Measurements from ENCODE around the gene RFTN1. TPM values are rescaled to one million over a fixed set of nuclear protein-coding genes. Genes with fewer than 3 reads are reported as not detected.

Gene RFTN1
- total RNA-seq, 1 experiment from 2014 or later, result 4.5 TPM

- Mint-ChIP-seq H3K9me3 (ENCODE audit: unreplicated experiment) (no peaks in the 10 kb centered on the region), H3K27ac (ENCODE audit: low read depth, unreplicated experiment) (no peak overlapping the region), H3K27me3 (ENCODE audit: insufficient read depth, unreplicated experiment) (no peaks in the 10 kb centered on the region), H3K36me3 (ENCODE audit: insufficient read depth, unreplicated experiment) (no peaks in the 10 kb centered on the region), H3K4me1 (ENCODE audit: insufficient read depth, unreplicated experiment) (peaks cover 9% of the 10 kb centered on the region), H3K4me3 (ENCODE audit: unreplicated experiment) (no peak overlapping the region)
- ChIA-PET CTCF (interaction anchor here (0.6 kb wide), 1 partner anchor 42 kb away, joined by 4 read pairs; no protein-coding TSS in a partner anchor), POLR2A (no interaction called here)
- no peak for DNase-seq (ENCODE audit: unreplicated experiment)
- no TSS peak for BruUV-seq (replicated peaks)
- TF ChIP-seq CTCF (IDR thresholded peaks at IDR 0.05; ENCODE audit: unreplicated experiment), result no peak
- intact Hi-C loops (cut with micrococcal nuclease), result no loop called here
Measured at GRCh38 chr3:16364963-16365362, 148.5 kb downstream of the RFTN1 start.

GRCh38 chr3:16364323-16364722 is 149.2 kb downstream of the RFTN1 start:
- intact Hi-C loops (cut with micrococcal nuclease), result no loop called here
- no peak for TF ChIP-seq CTCF (IDR thresholded peaks at IDR 0.05; ENCODE audit: unreplicated experiment)
- Mint-ChIP-seq H3K36me3 (ENCODE audit: insufficient read depth, unreplicated experiment) (no peaks in the 10 kb centered on the region), H3K4me3 (ENCODE audit: unreplicated experiment) (no peak overlapping the region), H3K27me3 (ENCODE audit: insufficient read depth, unreplicated experiment) (no peaks in the 10 kb centered on the region), H3K27ac (ENCODE audit: low read depth, unreplicated experiment) (no peak overlapping the region), H3K4me1 (ENCODE audit: insufficient read depth, unreplicated experiment) (peaks cover 3% of the 10 kb centered on the region), H3K9me3 (ENCODE audit: unreplicated experiment) (no peaks in the 10 kb centered on the region)
- no TSS peak for BruUV-seq (replicated peaks)
- POLR2A ChIA-PET, result interaction anchor here (0.8 to 1.2 kb wide), 2 partner anchors 19 to 92 kb away, joined by 3 to 4 read pairs; no protein-coding TSS in a partner anchor
- CTCF ChIA-PET, result interaction anchor here (0.6 kb wide), 1 partner anchor 11 kb away, joined by 3 read pairs; no protein-coding TSS in a partner anchor
- DNase-seq (ENCODE audit: unreplicated experiment), result no peak

DNA sequence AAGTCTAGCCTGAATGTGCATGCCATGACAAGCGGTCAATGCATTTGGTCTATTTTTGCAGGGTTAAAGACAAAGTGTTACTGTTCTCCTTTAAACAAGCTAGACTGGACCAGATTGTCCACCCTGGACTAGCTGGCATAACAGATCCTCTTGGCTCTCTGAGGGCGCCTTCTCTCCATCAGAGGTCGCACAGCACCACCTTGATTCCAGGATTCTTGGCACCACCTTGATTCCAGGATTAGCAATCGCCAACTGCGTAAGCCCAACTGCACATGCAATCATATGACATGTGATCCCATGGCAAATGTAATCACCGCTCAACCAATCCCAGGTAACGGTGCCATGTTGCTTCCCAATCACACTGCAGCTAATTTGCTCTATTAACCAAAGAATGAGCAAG is 149.9 kb downstream of the RFTN1 start:
- Mint-ChIP-seq H3K4me3 (ENCODE audit: unreplicated experiment) (no peak overlapping the region), H3K36me3 (ENCODE audit: insufficient read depth, unreplicated experiment) (no peaks in the 10 kb centered on the region), H3K9me3 (ENCODE audit: unreplicated experiment) (no peaks in the 10 kb centered on the region), H3K27ac (ENCODE audit: low read depth, unreplicated experiment) (no peak overlapping the region), H3K27me3 (ENCODE audit: insufficient read depth, unreplicated experiment) (no peaks in the 10 kb centered on the region), H3K4me1 (ENCODE audit: insufficient read depth, unreplicated experiment) (no peaks in the 10 kb centered on the region)
- POLR2A ChIA-PET, result interaction anchor here (0.5 to 1.2 kb wide), 3 partner anchors 19 to 395 kb away, joined by 3 to 4 read pairs (median 3); no protein-coding TSS in a partner anchor
- no TSS peak for BruUV-seq (replicated peaks)
- TF ChIP-seq CTCF (IDR thresholded peaks at IDR 0.05; ENCODE audit: unreplicated experiment), result no peak
- CTCF ChIA-PET, result interaction anchor here (0.6 kb wide), 1 partner anchor 10 kb away, joined by 3 read pairs; no protein-coding TSS in a partner anchor
- intact Hi-C loops (cut with micrococcal nuclease), result no loop called here
- no peak for DNase-seq (ENCODE audit: unreplicated experiment)

GRCh38 chr3:16362770-16363169 is 150.7 kb downstream of the RFTN1 start:
- no peaks in the 10 kb centered on the region for H3K9me3 Mint-ChIP-seq (ENCODE audit: unreplicated experiment)
- CTCF ChIA-PET, result interaction anchor here (0.6 kb wide), 1 partner anchor 547 kb away, joined by 3 read pairs; no protein-coding TSS in a partner anchor

More at GRCh38 chr3:16362770-16363169, 150.7 kb downstream of the RFTN1 start:
- Mint-ChIP-seq H3K36me3 (ENCODE audit: insufficient read depth, unreplicated experiment) (no peaks in the 10 kb centered on the region), H3K4me1 (ENCODE audit: insufficient read depth, unreplicated experiment) (no peaks in the 10 kb centered on the region), H3K4me3 (ENCODE audit: unreplicated experiment) (no peak overlapping the region), H3K27ac (ENCODE audit: low read depth, unreplicated experiment) (no peak overlapping the region), H3K27me3 (ENCODE audit: insufficient read depth, unreplicated experiment) (no peaks in the 10 kb centered on the region)
- no peak for TF ChIP-seq CTCF (IDR thresholded peaks at IDR 0.05; ENCODE audit: unreplicated experiment)
- BruUV-seq (replicated peaks), result no TSS peak
- POLR2A ChIA-PET, result no interaction called here
- no peak for DNase-seq (ENCODE audit: unreplicated experiment)
- intact Hi-C loops (cut with micrococcal nuclease), result no loop called here
